Epithelial cell of esophagus (primary cell): Measurements from ENCODE around the gene CDH18.
A peak's percentile ranks its signal among the peaks of the same experiment; 100 is the strongest.

Source experiments
- DNase-seq: peaks from one replicate; pipeline ENCODE4 v3.0.0; 2010; ENCODE audit warnings: low read depth
- H3K4me3 ChIP-seq: 2 replicates; pipeline ENCODE4 v1.5.1; 2011; ENCODE audit warnings: mild to moderate bottlenecking, low read length, control low read depth
- CTCF ChIP-seq: IDR thresholded peaks from 2 replicates; pipeline ENCODE4 v1.5.1; 2011; ENCODE audit warnings: low read depth, mild to moderate bottlenecking, low read length, control low read depth, inconsistent platforms; ENCODE audit not compliant: insufficient read depth; ENCODE audit errors: missing control alignments

The CDH18 gene

DNA sequence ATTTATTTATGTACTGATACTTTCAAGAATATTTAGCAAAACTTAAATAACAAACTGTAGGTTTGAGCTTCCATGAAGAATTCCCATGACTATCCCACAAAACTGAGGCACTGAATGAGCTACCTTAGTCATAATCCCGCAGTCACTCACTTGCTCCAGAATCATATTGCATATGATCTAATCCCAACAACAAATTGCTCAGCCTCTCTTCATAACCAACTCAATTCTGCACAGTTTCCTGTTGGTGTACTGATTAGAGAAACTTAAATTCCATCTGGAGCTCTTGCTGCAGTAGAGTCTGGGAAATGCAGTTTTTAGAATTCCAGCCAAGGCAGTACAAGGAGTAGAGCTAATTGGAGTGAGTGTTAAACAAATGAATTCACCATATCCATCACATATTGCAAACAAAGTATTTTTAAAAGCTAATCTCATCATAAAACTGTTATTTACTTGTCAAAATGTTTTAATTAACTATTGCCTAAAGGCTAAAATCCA lies 35.7 kb upstream of the CDH18 start:
- TF ChIP-seq CTCF: no peak

DNA sequence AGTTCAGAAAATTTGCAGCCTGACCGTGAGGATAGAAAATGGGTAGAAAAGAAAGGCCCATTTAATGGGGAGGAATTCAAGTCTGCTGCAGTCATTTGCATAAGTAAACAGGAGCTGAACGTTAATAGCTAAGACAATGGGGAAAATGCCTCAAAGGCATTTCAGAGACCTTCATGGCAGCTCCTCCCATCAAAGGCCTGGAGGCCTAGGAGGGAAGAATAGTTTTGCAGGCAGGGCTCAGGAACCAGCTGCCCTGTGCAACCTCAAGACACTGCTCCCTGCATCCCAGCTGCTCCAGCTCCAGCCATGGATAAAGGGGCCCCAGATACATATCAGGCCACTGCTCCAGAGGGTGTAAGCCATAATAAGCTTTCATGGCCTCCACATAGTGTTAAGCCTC lies 32.2 kb upstream of the CDH18 start:
- no peak for TF ChIP-seq CTCF
- H3K4me3 ChIP-seq: no peak overlapping the region
- no peak for DNase-seq

More for the DNA sequence above, 35.7 kb upstream of the CDH18 start:
- no peak overlapping the region for H3K4me3 ChIP-seq
- DNase-seq: peak; percentile 8

- DNase-seq: no peak
- no peak for TF ChIP-seq CTCF
- no peak overlapping the region for H3K4me3 ChIP-seq
Measured at GRCh38 chr5:20017021-20017420, 29.0 kb upstream of the CDH18 start.

DNA sequence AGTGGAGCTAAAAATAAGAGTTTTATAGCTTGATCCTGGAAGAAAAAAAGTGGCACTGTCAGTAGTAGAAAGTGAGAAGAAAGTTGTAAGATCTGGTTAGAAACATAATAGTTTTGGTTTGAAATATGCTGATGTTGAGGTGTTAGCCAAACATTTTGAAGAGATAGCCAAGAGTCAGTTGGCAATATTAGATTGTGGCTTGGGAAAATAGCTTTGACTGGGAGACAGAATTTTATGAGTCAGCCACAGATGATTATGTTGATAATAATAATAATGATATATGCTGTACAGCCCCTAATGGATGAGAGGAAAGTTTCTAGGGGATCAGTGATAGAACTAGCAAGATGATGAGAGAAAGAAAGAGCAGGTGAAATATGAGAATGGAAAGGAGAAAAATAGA lies 12.4 kb upstream of the CDH18 start:
- no peak for DNase-seq
- no peak for TF ChIP-seq CTCF
- no peak overlapping the region for H3K4me3 ChIP-seq

DNA sequence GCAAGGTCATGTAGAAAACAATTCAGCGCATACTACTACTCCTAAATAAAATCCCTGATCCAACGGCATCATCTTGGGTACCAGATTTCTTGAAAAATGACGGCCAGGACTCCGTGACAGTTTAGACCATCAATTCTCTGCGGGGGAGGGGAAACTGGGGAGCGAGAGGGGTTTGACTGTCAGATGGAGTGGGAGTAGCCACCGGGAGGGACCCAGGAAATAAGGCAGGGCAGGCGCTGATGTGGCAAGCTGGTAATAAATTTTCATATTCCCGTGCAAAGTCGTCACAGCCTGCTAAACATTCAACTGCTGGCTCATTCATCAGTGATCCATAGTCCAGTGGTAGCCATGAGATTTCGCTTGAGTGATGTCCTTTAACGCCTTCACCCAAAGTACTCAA lies 457 bp upstream of the CDH18 start:
- no peak for TF ChIP-seq CTCF
- H3K4me3 ChIP-seq: no peak overlapping the region
- DNase-seq: no peak

DNA sequence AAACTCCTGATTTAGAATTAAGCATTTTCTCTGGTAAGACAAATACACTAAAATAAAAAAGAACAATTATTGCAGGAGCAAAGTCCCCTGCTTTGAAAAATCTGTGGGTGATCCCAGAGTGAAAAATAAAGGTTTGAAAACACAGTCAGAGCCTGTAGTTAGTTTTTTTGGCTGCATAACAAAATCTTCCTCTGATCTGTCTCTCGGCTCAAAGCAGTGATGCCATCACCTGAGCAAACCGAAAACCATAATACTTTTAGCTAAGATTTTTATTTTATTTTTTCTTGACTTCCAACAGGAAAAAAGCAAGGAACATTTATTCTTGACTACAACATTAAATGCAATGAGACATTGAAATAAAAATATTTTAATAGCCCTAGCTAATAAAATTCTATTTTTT lies 1.2 kb downstream of the CDH18 start:
- no peak for DNase-seq
- H3K4me3 ChIP-seq: no peak overlapping the region
- TF ChIP-seq CTCF: no peak

GRCh38 chr5:19986031-19986619 lies 1.9 kb downstream of the CDH18 start:
- DNase-seq: peak; percentile 57
- no peak for TF ChIP-seq CTCF
- no peak overlapping the region for H3K4me3 ChIP-seq
